Ascending aorta (tissue), 2 donors: ENCODE data around the gene NELFCD. TPM values are rescaled to one million over a fixed set of nuclear protein-coding genes. Genes with fewer than 3 reads are reported as not detected.
"Not testable (repeated sequence)": the region's sequence is repeated elsewhere in the genome, so short reads cannot be mapped to it uniquely, and the experiment has no call there.

Experiments used
- DNase-seq, 2 donors: peaks; one replicate each; pipeline ENCODE4 v3.0.0-alpha.2; 2019; ENCODE audit warnings: low spot score in 2 of 2
- H3K27ac ChIP-seq, 2 donors: fragments of 200-600 bp; sonication (generic); one replicate each; pipeline ENCODE4 v1.5.1; 2016 to 2017; ENCODE audit warnings: mild to moderate bottlenecking in 1 of 2
- H3K27me3 ChIP-seq: fragments of 200-600 bp; sonication (generic); one replicate; pipeline ENCODE4 v1.5.1; 2017
- H3K36me3 ChIP-seq, 2 donors: fragments of 200-600 bp; sonication (generic); one replicate each; pipeline ENCODE4 v1.5.1; 2016
- H3K4me1 ChIP-seq, 2 donors: fragments of 200-600 bp; sonication (generic); one replicate each; pipeline ENCODE4 v1.5.1; 2016 to 2017; ENCODE audit warnings: mild to moderate bottlenecking in 1 of 2
- H3K4me3 ChIP-seq, 2 donors: fragments of 200-600 bp; sonication (generic); one replicate each; pipeline ENCODE4 v1.5.1; 2016 to 2017; ENCODE audit warnings: mild to moderate bottlenecking in 1 of 2
- H3K9me3 ChIP-seq, 2 donors: fragments of 200-600 bp; sonication (generic); one replicate each; pipeline ENCODE4 v1.5.1; 2016
- CTCF ChIP-seq, 3 experiments: fragments of 200-600 bp in 2 of 3; fragments of 450-650 bp in 1 of 3; sonication (generic) in 2 of 3; IDR thresholded peaks; one replicate each; pipeline ENCODE4 v1.5.1; 2016 to 2019; ENCODE audit warnings: antibody characterized with exemption in 3 of 3, mild to moderate bottlenecking in 1 of 3, moderate library complexity in 1 of 3
- intact Hi-C: fragments of 100-400 bp; cut with DNase I; formaldehyde crosslinking; loops from one replicate; pipeline ENCODE4 v1.15.1; 2023
- total RNA-seq: library from RNA; depleted of rRNA; stranded (reverse); fragments of >200 nt; gene quantifications from one replicate; pipeline ENCODE4 v1.1.0, GENCODE V29; 2016

Gene NELFCD
- total RNA-seq, 1 donor from 2014 or later, result 20.8 TPM

GRCh38 chr20:58976061-58976730 lies 4.9 kb upstream of the NELFCD start:
- Histone ChIP-seq H3K27me3 (no peaks in the 10 kb centered on the region), H3K27ac (no peak overlapping the region), H3K9me3 (peaks cover 0 to 17% of the 10 kb centered on the region in 2 donors), H3K4me1 (peaks cover 0 to 3% of the 10 kb centered on the region in 2 donors), H3K4me3 (no peak overlapping the region), H3K36me3 (no peaks in the 10 kb centered on the region)
- intact Hi-C loops, result no loop called here
- peak in 1 of 2 donors; percentile 30 for DNase-seq
- TF ChIP-seq CTCF (IDR thresholded peaks at IDR 0.05), result no peak

GRCh38 chr20:58978351-58979190 lies 2.5 kb upstream of the NELFCD start:
- intact Hi-C loops, result no loop called here
- Histone ChIP-seq H3K27ac (no peak overlapping the region), H3K36me3 (no peaks in the 10 kb centered on the region), H3K9me3 (peaks cover 0 to 17% of the 10 kb centered on the region in 2 donors), H3K4me3 (no peak overlapping the region), H3K4me1 (peaks cover 3 to 11% of the 10 kb centered on the region in 2 donors), H3K27me3 (no peaks in the 10 kb centered on the region)
- peak in 1 of 2 donors; percentile 54 for DNase-seq
- TF ChIP-seq CTCF (IDR thresholded peaks at IDR 0.05), result no peak

GRCh38 chr20:58981628-58982364 lies 740 bp downstream of the NELFCD start:
- Histone ChIP-seq H3K4me3 (peak overlapping the region; percentile 85 to 96), H3K4me1 (peaks cover 3 to 15% of the 10 kb centered on the region in 2 donors), H3K36me3 (peaks cover 5 to 7% of the 10 kb centered on the region in 2 donors), H3K27ac (peak overlapping the region in 1 of 2 donors; percentile 85), H3K9me3 (no peaks in the 10 kb centered on the region), H3K27me3 (no peaks in the 10 kb centered on the region)
- intact Hi-C loops, result loop anchor here (1.0 to 2.0 kb wide), 5 partner anchors 25 to 93 kb away; partner anchors contain the start of genes CTSZ and PRELID3B
- peak in 1 of 2 donors; percentile 58 for DNase-seq
- no peak for TF ChIP-seq CTCF (IDR thresholded peaks at IDR 0.05)

GRCh38 chr20:58982406-58983114 lies 1.5 kb downstream of the NELFCD start:
- peak overlapping the region in 1 of 2 donors; percentile 85 for H3K27ac ChIP-seq
- no peak for TF ChIP-seq CTCF (IDR thresholded peaks at IDR 0.05)
- H3K9me3 ChIP-seq, result no peaks in the 10 kb centered on the region
- peaks cover 3 to 15% of the 10 kb centered on the region in 2 donors for H3K4me1 ChIP-seq
- H3K27me3 ChIP-seq, result no peaks in the 10 kb centered on the region
- peaks cover 11 to 15% of the 10 kb centered on the region in 2 donors for H3K36me3 ChIP-seq
- intact Hi-C loops, result no loop called here
- peak overlapping the region in 1 of 2 donors; percentile 96 for H3K4me3 ChIP-seq
- peak in 1 of 2 donors; percentile 53 for DNase-seq

- H3K27me3 ChIP-seq, H3K9me3 ChIP-seq, H3K27ac ChIP-seq, H3K4me3 ChIP-seq, intact Hi-C loops: not testable (repeated sequence)
- DNase-seq, result peak in 1 of 2 donors; percentile 30
- Histone ChIP-seq H3K36me3 (peaks cover 11 to 20% of the 10 kb centered on the region in 2 donors), H3K4me1 (peaks cover 3 to 15% of the 10 kb centered on the region in 2 donors)
Measured at GRCh38 chr20:58983115-58983468, 2.0 kb downstream of the NELFCD start.
